ENCODE data around the gene RASAL3. TPM values are rescaled to one million over a fixed set of nuclear protein-coding genes. Genes with fewer than 3 reads are reported as not detected.
A peak's percentile ranks its signal among the peaks of the same experiment; 100 is the strongest.

Gene RASAL3
- total and polyA plus RNA-seq, 2 of the 4 experiments (the other 2 are of a cell fraction), result 0.07 TPM; not detected in 1

- dilution Hi-C loops (cut with HindIII; ENCODE audit: low sequenced_read_pairs, unreplicated experiment), result no loop called here
- Histone ChIP-seq H3K9me3 (ENCODE audit: control insufficient read depth, insufficient read depth, low read length) (peaks cover 5% of the 10 kb centered on the region; the same call in 1 of the 2 replicates), H3K9ac (ENCODE audit: low read depth, low read length) (peak within 1 kb of the TSS; percentile 82), H4K5ac (ENCODE audit: low read depth, low read length) (peak within 1 kb of the TSS; percentile 30), H2AK5ac (ENCODE audit: low read depth, low read length) (peak within 1 kb of the TSS; percentile 46), H3K4me3 (ENCODE audit: insufficient read depth, low read depth, low read length) (peak within 1 kb of the TSS; percentile 69), H2BK5ac (ENCODE audit: low read depth, low read length, poor library complexity, severe bottlenecking) (peak within 1 kb of the TSS; percentile 85), H2BK20ac (ENCODE audit: low read depth, low read length) (no peak within 1 kb of the TSS), H3K79me1 (ENCODE audit: low read depth in 1 of 2, low read length in 2 of 2) (peaks cover 0 to 39% of the 10 kb centered on the region in 2 experiments; a peak in 2 of 4 replicates), H3K14ac (replicated peaks; ENCODE audit: low read depth, low read length) (peak within 1 kb of the TSS; percentile 86), H2BK15ac (ENCODE audit: low read depth, low read length) (peak within 1 kb of the TSS; percentile 3; the same call in 1 of the 3 replicates), H2AK9ac (replicated peaks; ENCODE audit: low read depth, low read length, poor library complexity) (peak within 1 kb of the TSS; percentile 99), H3K9me1 (ENCODE audit: insufficient read depth, low read length) (peaks cover 14% of the 10 kb centered on the region), H4K8ac (ENCODE audit: low read depth in 2 of 2, low read length in 2 of 2) (peak within 1 kb of the TSS; percentile 32 to 86), H3K18ac (ENCODE audit: low read depth, low read length) (peak within 1 kb of the TSS; percentile 38), H3K56ac (ENCODE audit: extremely low read depth, insufficient read depth, low read length) (peak within 1 kb of the TSS; percentile 37; the same call in 1 of the 2 replicates), H4K91ac (ENCODE audit: insufficient read depth, low read depth, low read length) (peak within 1 kb of the TSS; percentile 57), H2AFZ (replicated peaks; ENCODE audit: low read length, poor library complexity) (peak within 1 kb of the TSS; percentile 93), H2BK120ac (ENCODE audit: low read depth, low read length) (peak within 1 kb of the TSS; percentile 35; the same call in 1 of the 2 replicates), H4K20me1 (ENCODE audit: insufficient read depth, low read length) (peaks cover 61% of the 10 kb centered on the region), H3K4me1 (ENCODE audit: control insufficient read depth, insufficient read depth, low read length) (peaks cover 13% of the 10 kb centered on the region), H3K27ac (ENCODE audit: insufficient read depth, low read length) (peak within 1 kb of the TSS; percentile 85), H3K23ac (ENCODE audit: low read depth, low read length) (peak within 1 kb of the TSS; percentile 77), H3K36me3 (ENCODE audit: control insufficient read depth, insufficient read depth, low read length) (peaks cover 19% of the 10 kb centered on the region), H3K4me2 (ENCODE audit: low read depth, low read length) (peak within 1 kb of the TSS; percentile 96), H3K27me3 (ENCODE audit: control insufficient read depth, insufficient read depth, low read length) (no peaks in the 10 kb centered on the region), H3K4ac (ENCODE audit: low read depth, low read length) (peak within 1 kb of the TSS; percentile 88)
- peak; percentile 100 for DNase-seq
- in situ Hi-C loops (cut with MboI; ENCODE audit: low sequenced_read_pairs), result loop anchor here (25.0 kb wide), 1 partner anchor 769 kb away; the partner anchor contains the start of genes AP1M1 and FAM32A
- WGBS, 2 experiments (ENCODE audit: extremely low coverage in 2 of 2, insufficient read length in 1 of 2), result 0% methylated on average over 20 of the region's 61 CpGs; no CpG with 5 or more reads in 1 of the 2 experiments
- BruUV-seq (replicated peaks), result no TSS peak
- intact Hi-C loops (cut with micrococcal nuclease), result loop anchor here (1.0 to 10.0 kb wide), 4 partner anchors 27 to 244 kb away; partner anchors contain the start of gene AKAP8
- ChIA-PET CTCF (interaction anchor here (0.6 to 1.7 kb wide), 9 partner anchors 7 to 137 kb away, joined by 3 to 7 read pairs (median 3); no protein-coding TSS in a partner anchor), POLR2A (ENCODE audit: unreplicated experiment) (interaction anchor here (0.7 to 1.3 kb wide), 3 partner anchors 14 to 39 kb away, joined by 3 to 4 read pairs (median 4); no protein-coding TSS in a partner anchor)
- peak; percentile 95 for ATAC-seq (ENCODE audit: low read depth)
- TF ChIP-seq CEBPB (IDR thresholded peaks at IDR 0.05; ENCODE audit: low read depth, low read length) (no peak), POLR2A (IDR thresholded peaks at IDR 0.05; ENCODE audit: low read depth, low read length) (peak; percentile 90), SMC3 (IDR thresholded peaks at IDR 0.05; ENCODE audit: low read depth, low read length) (peak; percentile 69), CHD1 (IDR thresholded peaks at IDR 0.05; ENCODE audit: low read depth, low read length) (no peak), RCOR1 (IDR thresholded peaks at IDR 0.05; ENCODE audit: insufficient replicate concordance, low read length) (no peak), BHLHE40 (IDR thresholded peaks at IDR 0.05; ENCODE audit: low read depth, low read length) (peak; percentile 51; the same call in 1 of the 2 replicates), MXI1 (IDR thresholded peaks at IDR 0.05; ENCODE audit: borderline replicate concordance, low read depth, low read length) (peak; percentile 45), MAFK (IDR thresholded peaks at IDR 0.05; ENCODE audit: low read depth, low read length) (no peak), RFX5 (IDR thresholded peaks at IDR 0.05; ENCODE audit: low read depth, low read length) (no peak), RAD21 (IDR thresholded peaks at IDR 0.05; ENCODE audit: low read length) (peak; percentile 65), MAZ (IDR thresholded peaks at IDR 0.05; ENCODE audit: borderline replicate concordance, low read depth, low read length) (peak; percentile 20; the same call in 1 of the 2 replicates)
- TF ChIP-seq, protein P1, sequence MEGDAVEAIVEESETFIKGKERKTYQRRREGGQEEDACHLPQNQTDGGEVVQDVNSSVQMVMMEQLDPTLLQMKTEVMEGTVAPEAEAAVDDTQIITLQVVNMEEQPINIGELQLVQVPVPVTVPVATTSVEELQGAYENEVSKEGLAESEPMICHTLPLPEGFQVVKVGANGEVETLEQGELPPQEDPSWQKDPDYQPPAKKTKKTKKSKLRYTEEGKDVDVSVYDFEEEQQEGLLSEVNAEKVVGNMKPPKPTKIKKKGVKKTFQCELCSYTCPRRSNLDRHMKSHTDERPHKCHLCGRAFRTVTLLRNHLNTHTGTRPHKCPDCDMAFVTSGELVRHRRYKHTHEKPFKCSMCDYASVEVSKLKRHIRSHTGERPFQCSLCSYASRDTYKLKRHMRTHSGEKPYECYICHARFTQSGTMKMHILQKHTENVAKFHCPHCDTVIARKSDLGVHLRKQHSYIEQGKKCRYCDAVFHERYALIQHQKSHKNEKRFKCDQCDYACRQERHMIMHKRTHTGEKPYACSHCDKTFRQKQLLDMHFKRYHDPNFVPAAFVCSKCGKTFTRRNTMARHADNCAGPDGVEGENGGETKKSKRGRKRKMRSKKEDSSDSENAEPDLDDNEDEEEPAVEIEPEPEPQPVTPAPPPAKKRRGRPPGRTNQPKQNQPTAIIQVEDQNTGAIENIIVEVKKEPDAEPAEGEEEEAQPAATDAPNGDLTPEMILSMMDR (conservative IDR thresholded peaks at IDR 0.05; ENCODE audit: low read depth, low read length), result peak; percentile 71
- TF ChIP-seq, protein P2, sequence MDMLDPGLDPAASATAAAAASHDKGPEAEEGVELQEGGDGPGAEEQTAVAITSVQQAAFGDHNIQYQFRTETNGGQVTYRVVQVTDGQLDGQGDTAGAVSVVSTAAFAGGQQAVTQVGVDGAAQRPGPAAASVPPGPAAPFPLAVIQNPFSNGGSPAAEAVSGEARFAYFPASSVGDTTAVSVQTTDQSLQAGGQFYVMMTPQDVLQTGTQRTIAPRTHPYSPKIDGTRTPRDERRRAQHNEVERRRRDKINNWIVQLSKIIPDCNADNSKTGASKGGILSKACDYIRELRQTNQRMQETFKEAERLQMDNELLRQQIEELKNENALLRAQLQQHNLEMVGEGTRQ (IDR thresholded peaks at IDR 0.05; ENCODE audit: low read depth, low read length), result 0 out of 2 replicates have a peak, but pooled peaks have one; percentile 4
Measured at GRCh38 chr19:15418579-15419412, 45.5 kb downstream of the RASAL3 start, which contains the start of gene AKAP8L. Gene AKAP8L, minus strand, starts transcription at chr19:15418988. Its CDS starts 65 bp downstream, at chr19:15418923.
